ENCODE data around the gene PCDH15. TPM values are rescaled to one million over a fixed set of nuclear protein-coding genes. Genes with fewer than 3 reads are reported as not detected.

The PCDH15 gene
- total and polyA plus RNA-seq, 2 of the 8 experiments (the other 6 are each of a cell fraction or from before 2014, with no cell fraction given): 0.11 TPM; not detected in 1

DNA sequence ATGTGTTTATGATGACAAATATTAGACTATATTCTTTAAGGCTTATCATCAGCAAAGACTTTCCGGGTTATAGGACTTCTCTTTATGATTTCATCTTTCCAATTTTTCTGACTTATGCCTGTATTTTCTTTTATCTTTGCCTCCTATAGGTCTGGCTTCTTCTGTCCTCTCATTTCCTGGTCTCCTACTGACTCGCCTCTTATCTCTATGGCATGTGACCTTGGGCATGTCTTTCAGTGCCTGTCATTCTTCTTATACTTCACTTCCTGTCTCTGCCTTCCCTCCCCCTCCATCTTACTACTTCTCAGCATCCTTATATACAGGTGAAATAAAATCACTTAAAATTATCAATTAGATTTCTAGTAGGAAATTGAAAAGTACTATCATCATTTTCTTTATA, 42.2 kb downstream of the PCDH15 start (continued):
- TF ChIP-seq, protein P1, sequence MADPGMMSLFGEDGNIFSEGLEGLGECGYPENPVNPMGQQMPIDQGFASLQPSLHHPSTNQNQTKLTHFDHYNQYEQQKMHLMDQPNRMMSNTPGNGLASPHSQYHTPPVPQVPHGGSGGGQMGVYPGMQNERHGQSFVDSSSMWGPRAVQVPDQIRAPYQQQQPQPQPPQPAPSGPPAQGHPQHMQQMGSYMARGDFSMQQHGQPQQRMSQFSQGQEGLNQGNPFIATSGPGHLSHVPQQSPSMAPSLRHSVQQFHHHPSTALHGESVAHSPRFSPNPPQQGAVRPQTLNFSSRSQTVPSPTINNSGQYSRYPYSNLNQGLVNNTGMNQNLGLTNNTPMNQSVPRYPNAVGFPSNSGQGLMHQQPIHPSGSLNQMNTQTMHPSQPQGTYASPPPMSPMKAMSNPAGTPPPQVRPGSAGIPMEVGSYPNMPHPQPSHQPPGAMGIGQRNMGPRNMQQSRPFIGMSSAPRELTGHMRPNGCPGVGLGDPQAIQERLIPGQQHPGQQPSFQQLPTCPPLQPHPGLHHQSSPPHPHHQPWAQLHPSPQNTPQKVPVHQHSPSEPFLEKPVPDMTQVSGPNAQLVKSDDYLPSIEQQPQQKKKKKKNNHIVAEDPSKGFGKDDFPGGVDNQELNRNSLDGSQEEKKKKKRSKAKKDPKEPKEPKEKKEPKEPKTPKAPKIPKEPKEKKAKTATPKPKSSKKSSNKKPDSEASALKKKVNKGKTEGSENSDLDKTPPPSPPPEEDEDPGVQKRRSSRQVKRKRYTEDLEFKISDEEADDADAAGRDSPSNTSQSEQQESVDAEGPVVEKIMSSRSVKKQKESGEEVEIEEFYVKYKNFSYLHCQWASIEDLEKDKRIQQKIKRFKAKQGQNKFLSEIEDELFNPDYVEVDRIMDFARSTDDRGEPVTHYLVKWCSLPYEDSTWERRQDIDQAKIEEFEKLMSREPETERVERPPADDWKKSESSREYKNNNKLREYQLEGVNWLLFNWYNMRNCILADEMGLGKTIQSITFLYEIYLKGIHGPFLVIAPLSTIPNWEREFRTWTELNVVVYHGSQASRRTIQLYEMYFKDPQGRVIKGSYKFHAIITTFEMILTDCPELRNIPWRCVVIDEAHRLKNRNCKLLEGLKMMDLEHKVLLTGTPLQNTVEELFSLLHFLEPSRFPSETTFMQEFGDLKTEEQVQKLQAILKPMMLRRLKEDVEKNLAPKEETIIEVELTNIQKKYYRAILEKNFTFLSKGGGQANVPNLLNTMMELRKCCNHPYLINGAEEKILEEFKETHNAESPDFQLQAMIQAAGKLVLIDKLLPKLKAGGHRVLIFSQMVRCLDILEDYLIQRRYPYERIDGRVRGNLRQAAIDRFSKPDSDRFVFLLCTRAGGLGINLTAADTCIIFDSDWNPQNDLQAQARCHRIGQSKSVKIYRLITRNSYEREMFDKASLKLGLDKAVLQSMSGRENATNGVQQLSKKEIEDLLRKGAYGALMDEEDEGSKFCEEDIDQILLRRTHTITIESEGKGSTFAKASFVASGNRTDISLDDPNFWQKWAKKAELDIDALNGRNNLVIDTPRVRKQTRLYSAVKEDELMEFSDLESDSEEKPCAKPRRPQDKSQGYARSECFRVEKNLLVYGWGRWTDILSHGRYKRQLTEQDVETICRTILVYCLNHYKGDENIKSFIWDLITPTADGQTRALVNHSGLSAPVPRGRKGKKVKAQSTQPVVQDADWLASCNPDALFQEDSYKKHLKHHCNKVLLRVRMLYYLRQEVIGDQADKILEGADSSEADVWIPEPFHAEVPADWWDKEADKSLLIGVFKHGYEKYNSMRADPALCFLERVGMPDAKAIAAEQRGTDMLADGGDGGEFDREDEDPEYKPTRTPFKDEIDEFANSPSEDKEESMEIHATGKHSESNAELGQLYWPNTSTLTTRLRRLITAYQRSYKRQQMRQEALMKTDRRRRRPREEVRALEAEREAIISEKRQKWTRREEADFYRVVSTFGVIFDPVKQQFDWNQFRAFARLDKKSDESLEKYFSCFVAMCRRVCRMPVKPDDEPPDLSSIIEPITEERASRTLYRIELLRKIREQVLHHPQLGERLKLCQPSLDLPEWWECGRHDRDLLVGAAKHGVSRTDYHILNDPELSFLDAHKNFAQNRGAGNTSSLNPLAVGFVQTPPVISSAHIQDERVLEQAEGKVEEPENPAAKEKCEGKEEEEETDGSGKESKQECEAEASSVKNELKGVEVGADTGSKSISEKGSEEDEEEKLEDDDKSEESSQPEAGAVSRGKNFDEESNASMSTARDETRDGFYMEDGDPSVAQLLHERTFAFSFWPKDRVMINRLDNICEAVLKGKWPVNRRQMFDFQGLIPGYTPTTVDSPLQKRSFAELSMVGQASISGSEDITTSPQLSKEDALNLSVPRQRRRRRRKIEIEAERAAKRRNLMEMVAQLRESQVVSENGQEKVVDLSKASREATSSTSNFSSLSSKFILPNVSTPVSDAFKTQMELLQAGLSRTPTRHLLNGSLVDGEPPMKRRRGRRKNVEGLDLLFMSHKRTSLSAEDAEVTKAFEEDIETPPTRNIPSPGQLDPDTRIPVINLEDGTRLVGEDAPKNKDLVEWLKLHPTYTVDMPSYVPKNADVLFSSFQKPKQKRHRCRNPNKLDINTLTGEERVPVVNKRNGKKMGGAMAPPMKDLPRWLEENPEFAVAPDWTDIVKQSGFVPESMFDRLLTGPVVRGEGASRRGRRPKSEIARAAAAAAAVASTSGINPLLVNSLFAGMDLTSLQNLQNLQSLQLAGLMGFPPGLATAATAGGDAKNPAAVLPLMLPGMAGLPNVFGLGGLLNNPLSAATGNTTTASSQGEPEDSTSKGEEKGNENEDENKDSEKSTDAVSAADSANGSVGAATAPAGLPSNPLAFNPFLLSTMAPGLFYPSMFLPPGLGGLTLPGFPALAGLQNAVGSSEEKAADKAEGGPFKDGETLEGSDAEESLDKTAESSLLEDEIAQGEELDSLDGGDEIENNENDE (IDR thresholded peaks at IDR 0.05; ENCODE audit: insufficient replicate concordance, low read length): no peak
- TF ChIP-seq GTF2F1 (IDR thresholded peaks at IDR 0.05; ENCODE audit: borderline replicate concordance, low read depth, low read length): no peak
